SU-DHL-6 (cell line): Measurements from ENCODE around the gene MGMT.

Source experiments
- H2AFZ ChIP-seq: fragments of 200-600 bp; sonication (generic); 2 replicates; pipeline ENCODE4 v1.6.1; 2014; ENCODE audit warnings: low read depth, mild to moderate bottlenecking, moderate library complexity, mixed read lengths, antibody characterized with exemption, low read length; ENCODE audit not compliant: severe bottlenecking
- H3F3A ChIP-seq: fragments of 200-600 bp; shearing (Covaris generic); 2 replicates; pipeline ENCODE4 v1.6.0; 2016; ENCODE audit warnings: antibody characterized with exemption, mild to moderate bottlenecking; ENCODE audit not compliant: insufficient read depth
- H3K27ac ChIP-seq: fragments of 200-600 bp; sonication (generic); 2 replicates; pipeline ENCODE4 v1.5.1; 2016; ENCODE audit warnings: low read depth, mild to moderate bottlenecking, low read length, moderate library complexity, mixed read lengths
- H3K27me3 ChIP-seq: fragments of 200-600 bp; sonication (generic), shearing (Covaris generic); 2 replicates; pipeline ENCODE4 v1.6.0; 2014; ENCODE audit warnings: mild to moderate bottlenecking, low read length
- H3K36me3 ChIP-seq: fragments of 200-600 bp; sonication (generic); 2 replicates; pipeline ENCODE4 v1.6.1; 2014; ENCODE audit warnings: mild to moderate bottlenecking, low read length, mixed read lengths
- H3K4me2 ChIP-seq: fragments of 300-600, 200-600 bp; shearing (Covaris generic), sonication (generic); 2 replicates; pipeline ENCODE4 v1.6.0; 2014; ENCODE audit warnings: low read length, low read depth, mild to moderate bottlenecking; ENCODE audit not compliant: poor library complexity, severe bottlenecking
- H3K4me3 ChIP-seq: fragments of 200-600 bp; sonication (generic); 2 replicates; pipeline ENCODE4 v1.5.1; 2014; ENCODE audit warnings: antibody characterized with exemption, low read length, mild to moderate bottlenecking, mixed read lengths; ENCODE audit not compliant: insufficient read depth, poor library complexity, severe bottlenecking
- H3K79me2 ChIP-seq: fragments of 200-600 bp; sonication (generic); 2 replicates; pipeline ENCODE4 v1.6.1; 2014; ENCODE audit warnings: mild to moderate bottlenecking, low read length, moderate library complexity; ENCODE audit not compliant: insufficient read depth
- H3K9ac ChIP-seq: fragments of 200-600 bp; sonication (generic); 2 replicates; pipeline ENCODE4 v1.7.0; 2014; ENCODE audit warnings: mild to moderate bottlenecking, low read length
- H3K9me2 ChIP-seq: fragments of 200-600 bp; sonication (generic); replicated peaks from 2 replicates; pipeline ENCODE4 v1.6.1; 2014; ENCODE audit warnings: low read length; ENCODE audit not compliant: insufficient read depth
- H3K9me3 ChIP-seq: fragments of 200-600 bp; sonication (generic); 2 replicates; pipeline ENCODE4 v1.6.1; 2014; ENCODE audit warnings: low read length, mixed read lengths; ENCODE audit not compliant: insufficient read depth
- H4K20me1 ChIP-seq: fragments of 200-600 bp; sonication (generic); 2 replicates; pipeline ENCODE4 v1.6.1; 2014; ENCODE audit warnings: low read depth, mild to moderate bottlenecking, antibody characterized with exemption, low read length, moderate library complexity, mixed read lengths
- CTCF ChIP-seq: fragments of 200-600 bp; sonication (generic); IDR thresholded peaks from one replicate; pipeline ENCODE4 v1.5.1; 2017; ENCODE audit warnings: antibody characterized with exemption, mild to moderate bottlenecking, low read length, moderate library complexity; ENCODE audit not compliant: insufficient read depth, poor library complexity, severe bottlenecking
- EZH2phosphoT487 ChIP-seq: fragments of 200-600 bp; sonication (generic), shearing (Covaris generic); conservative IDR thresholded peaks from 2 replicates; pipeline ENCODE4 v1.6.1; 2018; ENCODE audit warnings: mild to moderate bottlenecking, antibody characterized with exemption, low read length, moderate library complexity, mixed read lengths

Gene MGMT

GRCh38 chr10:129809841-129810240 is 342.8 kb downstream of the MGMT start:
- no peaks in the 10 kb centered on the region for H3F3A ChIP-seq
- TF ChIP-seq CTCF (no peak), EZH2phosphoT487 (no peak)
- H3K36me3 ChIP-seq = no peaks in the 10 kb centered on the region
- H3K9me3 ChIP-seq = no peaks in the 10 kb centered on the region
- no peaks in the 10 kb centered on the region for H4K20me1 ChIP-seq
- H3K4me2 ChIP-seq = no peak overlapping the region
- no peak overlapping the region for H3K9ac ChIP-seq
- H3K27me3 ChIP-seq = no peaks in the 10 kb centered on the region
- no peaks in the 10 kb centered on the region for H3K9me2 ChIP-seq
- H2AFZ ChIP-seq = no peak overlapping the region
- H3K27ac ChIP-seq = no peak overlapping the region
- H3K4me3 ChIP-seq = no peak overlapping the region
- H3K79me2 ChIP-seq = no peaks in the 10 kb centered on the region

GRCh38 chr10:129811208-129811607 is 344.2 kb downstream of the MGMT start:
- Histone ChIP-seq H3K9me2 (no peaks in the 10 kb centered on the region), H3K36me3 (no peaks in the 10 kb centered on the region), H3K9me3 (no peaks in the 10 kb centered on the region), H3K4me2 (no peak overlapping the region), H3K4me3 (no peak overlapping the region), H3K27me3 (no peaks in the 10 kb centered on the region), H4K20me1 (no peaks in the 10 kb centered on the region), H2AFZ (no peak overlapping the region), H3K9ac (no peak overlapping the region), H3K27ac (no peak overlapping the region), H3F3A (no peaks in the 10 kb centered on the region), H3K79me2 (no peaks in the 10 kb centered on the region)
- no peak for TF ChIP-seq CTCF
- no peak for TF ChIP-seq EZH2phosphoT487

- no peak overlapping the region for H3K27ac ChIP-seq
- H3K27me3 ChIP-seq = no peaks in the 10 kb centered on the region
- no peak overlapping the region for H3K9ac ChIP-seq
- TF ChIP-seq EZH2phosphoT487 (no peak), CTCF (no peak)
- H2AFZ ChIP-seq = no peak overlapping the region
- H3K36me3 ChIP-seq = no peaks in the 10 kb centered on the region
- H3K9me3 ChIP-seq = no peaks in the 10 kb centered on the region
- no peaks in the 10 kb centered on the region for H3F3A ChIP-seq
- no peaks in the 10 kb centered on the region for H3K9me2 ChIP-seq
- H4K20me1 ChIP-seq = no peaks in the 10 kb centered on the region
- no peak overlapping the region for H3K4me3 ChIP-seq
- H3K4me2 ChIP-seq = no peak overlapping the region
- H3K79me2 ChIP-seq = no peaks in the 10 kb centered on the region
These were observed 345.4 kb downstream of the MGMT start for GRCh38 chr10:129812398-129812797.
